Stromal cell of bone marrow (primary cell): ENCODE results near the gene ATP7A.
"Not testable (repeated sequence)": the region's sequence is repeated elsewhere in the genome, so short reads cannot be mapped to it uniquely, and the experiment has no call there.

ENCODE experiments used
- DNase-seq: peaks from one replicate; pipeline ENCODE4 v3.0.0-alpha.2; 2012; ENCODE audit warnings: low read depth

Gene ATP7A

DNA sequence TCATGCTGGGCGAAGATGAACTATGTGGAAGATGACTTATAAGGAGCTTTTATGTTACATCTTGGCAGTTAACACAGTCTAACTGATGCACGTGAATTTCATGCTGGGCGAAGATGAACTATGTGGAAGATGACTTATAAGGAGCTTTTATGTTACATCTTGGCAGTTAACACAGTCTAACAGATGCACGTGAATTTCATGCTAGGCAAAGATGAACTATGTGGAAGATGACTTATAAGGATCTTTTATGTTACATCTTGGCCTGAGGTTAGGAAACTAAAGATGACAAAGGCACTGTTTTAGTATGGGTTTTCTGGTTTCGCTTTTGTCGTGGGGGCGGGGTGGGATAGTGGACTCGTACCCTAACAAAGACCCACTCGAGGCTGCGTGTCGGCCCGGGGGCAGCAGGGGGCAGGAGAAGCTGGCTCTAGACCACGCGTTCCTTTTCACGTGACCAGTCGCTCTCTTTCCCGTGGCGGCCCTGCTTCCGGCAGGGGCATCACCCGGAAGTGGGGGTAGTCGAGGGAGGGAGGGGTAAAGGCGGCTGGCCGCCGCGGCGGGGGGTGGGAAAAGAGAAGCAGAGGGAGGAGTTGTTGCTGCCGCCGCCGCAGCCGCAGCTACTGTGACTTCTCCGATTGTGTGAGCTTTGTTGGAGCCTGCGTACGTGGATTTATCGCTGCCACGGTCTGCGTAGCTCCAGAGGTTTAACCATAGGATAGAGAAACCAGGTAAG is at the start of gene ATP7A:
Gene ATP7A, plus strand, starts transcription at position 586 of the 733 bp plus-strand sequence. CDS start 60,949 bp downstream, outside the sequence.
- peak; percentile 72 for DNase-seq

DNA sequence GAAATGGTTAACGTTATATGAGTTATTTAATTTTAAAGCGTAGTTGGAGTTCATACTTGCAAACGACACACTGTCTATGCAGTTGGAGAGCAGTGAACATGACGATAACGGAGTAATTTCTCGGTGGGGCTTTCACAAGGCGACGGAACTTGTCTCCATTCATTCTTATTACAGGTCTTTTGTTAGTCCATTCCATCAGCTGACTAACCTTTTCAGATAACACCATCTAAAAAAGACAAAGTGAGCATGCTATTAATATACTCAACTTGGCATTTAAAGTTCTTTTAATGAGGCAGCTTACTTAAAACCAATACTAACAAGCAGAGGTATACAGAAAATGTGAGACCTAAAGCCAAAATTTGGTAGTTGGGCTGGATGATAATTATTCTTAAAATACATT is 35.1 kb upstream of the ATP7A start:
- DNase-seq, result no peak

DNA sequence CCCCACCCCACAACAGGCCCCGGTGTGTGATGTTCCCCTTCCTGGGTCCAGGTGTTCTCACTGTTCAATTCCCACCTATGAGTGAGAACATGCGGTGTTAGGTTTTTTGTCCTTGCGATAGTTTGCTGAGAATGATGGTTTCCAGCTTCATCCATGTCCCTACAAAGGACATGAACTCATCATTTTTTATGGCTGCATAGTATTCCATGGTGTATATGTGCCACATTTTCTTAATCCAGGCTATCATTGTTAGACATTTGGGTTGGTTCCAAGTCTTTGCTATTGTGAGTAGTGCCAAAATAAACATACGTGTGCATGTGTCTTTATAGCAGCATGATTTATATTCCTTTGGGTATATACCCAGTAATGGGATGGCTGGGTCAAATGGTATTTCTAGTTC is 29.1 kb upstream of the ATP7A start:
- not testable (repeated sequence) for DNase-seq

DNA sequence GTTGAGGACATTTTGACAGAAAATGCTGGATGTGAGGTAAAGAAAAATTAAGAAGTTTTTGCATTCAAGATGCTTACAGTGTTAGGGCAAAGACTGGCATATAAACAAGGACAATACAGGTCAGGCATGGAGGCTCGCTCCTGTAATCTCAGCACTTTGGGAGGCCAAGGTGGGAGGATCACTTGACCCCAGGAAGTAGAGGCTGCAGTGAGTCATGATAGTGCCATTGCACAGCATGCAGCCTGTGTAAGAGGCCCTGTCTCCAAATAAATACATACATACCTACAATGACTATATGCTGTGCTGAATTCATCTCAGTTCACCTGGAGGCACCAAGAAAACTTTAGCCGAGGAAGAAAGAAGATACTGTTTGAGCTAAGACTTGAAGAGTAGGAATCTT is 17.6 kb upstream of the ATP7A start:
- no peak for DNase-seq

DNA sequence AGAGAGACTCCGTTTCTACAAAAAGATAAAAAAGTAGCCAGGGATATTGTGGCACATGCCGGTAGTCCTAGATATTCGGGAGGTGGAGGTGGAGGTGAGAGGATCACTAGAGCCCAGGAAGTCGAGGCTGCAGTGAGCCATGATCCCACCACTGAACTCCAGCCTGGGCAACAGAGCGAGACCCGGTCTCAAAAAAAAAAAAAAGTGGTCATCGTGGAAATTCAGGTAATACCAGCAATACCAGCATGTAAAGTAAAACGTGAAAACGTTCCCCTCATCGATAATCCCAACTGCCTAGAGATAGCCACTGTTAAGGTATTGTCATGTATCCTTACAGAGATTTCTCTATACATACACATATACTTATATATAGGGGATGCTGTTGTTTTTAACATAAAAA is 16.8 kb upstream of the ATP7A start:
- no peak for DNase-seq

DNA sequence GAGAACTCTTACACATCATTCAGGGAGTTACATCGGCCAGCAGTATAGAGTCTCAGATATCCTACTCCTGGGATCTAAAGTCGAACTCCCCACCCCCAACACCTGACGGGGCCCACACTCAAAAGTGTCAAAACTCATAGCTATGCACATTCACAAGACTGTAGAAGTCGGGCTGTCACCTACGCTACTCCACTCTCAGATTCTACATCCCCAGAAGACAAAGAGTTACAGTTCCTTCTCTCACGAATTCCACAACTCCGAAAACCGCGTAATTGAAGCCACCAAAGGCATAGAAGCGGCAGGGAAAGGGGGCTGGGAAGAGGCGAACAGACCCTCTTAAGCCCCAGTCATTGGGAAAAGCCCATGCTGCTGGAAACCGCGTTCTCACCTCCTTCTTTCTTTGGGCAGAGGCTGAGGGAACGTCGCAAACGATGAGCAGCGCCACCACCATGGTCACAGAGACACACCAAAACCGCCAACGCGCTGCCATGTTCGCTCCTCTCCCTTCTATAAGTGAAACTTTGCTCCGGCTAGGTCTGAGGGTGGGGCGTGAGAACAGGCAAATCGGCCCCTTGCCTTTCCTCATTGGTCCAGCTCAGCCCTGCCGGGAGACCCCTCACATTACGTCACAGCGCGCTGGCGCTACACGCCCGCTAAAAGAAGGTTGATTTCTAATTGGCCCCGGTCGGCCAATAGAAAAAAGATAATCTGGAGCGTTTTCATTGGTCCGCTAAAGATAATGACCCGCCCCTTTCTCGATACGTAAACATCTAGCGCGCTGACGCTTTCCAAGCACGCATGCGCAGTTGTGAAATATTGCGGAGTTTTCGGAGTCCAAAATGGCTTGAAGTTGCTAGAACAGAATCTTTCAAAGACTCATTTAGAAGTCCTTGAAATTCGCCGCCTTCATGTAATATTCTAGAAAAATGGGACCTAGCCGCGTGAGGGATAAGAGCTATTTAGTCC is 15.3 kb upstream of the ATP7A start, which contains the start of gene MAGT1:
Gene MAGT1, minus strand, starts transcription at position 515 of the 966 bp plus-strand sequence. Its CDS starts 25 bp downstream, at position 490.
- peak; percentile 90 for DNase-seq

DNA sequence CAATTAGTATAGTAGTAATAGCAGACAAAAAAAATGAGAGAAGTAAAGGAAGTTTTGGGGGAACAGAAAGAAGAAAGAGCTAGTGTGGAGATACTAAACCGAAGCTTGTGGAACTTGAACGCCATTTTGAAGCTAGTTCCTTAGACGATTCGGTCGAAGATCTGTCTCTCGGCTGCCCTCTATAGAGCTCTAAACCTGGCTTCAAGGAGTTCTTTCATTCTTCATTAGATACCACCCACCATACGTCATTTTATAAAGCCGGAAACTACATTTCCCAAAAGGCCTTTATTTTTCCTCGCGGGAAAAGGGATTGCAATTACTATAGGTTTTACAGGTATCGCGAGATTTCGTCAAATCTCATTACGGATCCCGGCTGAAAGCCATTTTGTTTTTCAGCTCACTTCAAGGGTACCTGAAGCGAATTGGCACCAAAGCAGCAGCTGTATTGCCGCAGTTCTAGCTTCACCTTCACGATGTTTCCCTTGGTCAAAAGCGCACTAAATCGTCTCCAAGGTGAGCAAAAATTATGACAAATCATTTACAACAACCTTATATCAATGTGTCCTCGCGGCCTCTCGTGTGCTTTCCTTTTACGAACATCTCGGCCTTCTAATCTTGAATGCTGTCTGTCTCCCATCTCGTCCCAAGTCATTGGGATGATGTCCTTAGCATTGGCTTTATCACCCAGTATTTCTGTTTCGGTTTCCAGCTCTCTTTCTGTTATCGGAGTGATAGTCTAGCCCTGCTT is 11.2 kb upstream of the ATP7A start, which contains the start of gene COX7B:
Gene COX7B, plus strand, starts transcription at position 388 of the 748 bp plus-strand sequence. Its CDS starts 86 bp downstream, at position 474.
- DNase-seq, result peak; percentile 91

DNA sequence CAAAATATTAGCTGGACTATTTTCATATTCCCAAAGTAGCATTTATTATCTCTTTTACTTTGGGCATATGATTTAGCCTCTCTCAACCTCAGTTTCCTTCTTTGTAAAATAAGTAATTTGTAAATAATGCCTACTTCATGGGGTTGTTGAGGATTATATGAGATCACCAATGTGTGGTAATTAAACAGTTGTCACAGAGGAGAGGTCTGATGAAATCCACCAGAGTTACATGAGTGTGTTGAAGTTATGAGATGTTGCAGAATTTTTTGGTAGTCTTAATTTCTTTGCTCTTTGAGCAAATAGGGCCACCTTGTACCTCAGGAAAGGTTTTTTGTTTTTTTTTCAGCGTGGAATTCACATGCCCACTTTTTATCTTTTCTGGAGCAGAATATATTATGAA is 9.8 kb upstream of the ATP7A start:
- no peak for DNase-seq

DNA sequence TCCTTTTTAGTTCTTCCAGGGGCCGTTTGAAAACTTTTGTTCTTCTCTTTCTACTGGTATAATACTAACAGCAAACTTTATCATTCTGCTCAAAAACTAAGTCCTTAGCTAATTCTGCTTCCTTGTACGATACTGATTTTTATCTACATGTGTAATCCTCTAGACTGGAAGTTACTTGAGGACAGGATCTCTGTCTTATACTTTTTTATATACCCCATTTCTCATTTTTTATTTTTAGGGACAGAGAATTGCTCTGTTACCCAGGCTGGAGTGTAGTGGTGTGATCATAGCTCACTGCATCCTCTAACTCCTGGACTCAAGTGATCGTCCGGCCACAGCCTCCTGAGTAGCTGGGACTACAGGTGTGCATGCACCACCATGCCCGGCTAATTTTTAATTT is 9.0 kb upstream of the ATP7A start:
- no peak for DNase-seq

DNA sequence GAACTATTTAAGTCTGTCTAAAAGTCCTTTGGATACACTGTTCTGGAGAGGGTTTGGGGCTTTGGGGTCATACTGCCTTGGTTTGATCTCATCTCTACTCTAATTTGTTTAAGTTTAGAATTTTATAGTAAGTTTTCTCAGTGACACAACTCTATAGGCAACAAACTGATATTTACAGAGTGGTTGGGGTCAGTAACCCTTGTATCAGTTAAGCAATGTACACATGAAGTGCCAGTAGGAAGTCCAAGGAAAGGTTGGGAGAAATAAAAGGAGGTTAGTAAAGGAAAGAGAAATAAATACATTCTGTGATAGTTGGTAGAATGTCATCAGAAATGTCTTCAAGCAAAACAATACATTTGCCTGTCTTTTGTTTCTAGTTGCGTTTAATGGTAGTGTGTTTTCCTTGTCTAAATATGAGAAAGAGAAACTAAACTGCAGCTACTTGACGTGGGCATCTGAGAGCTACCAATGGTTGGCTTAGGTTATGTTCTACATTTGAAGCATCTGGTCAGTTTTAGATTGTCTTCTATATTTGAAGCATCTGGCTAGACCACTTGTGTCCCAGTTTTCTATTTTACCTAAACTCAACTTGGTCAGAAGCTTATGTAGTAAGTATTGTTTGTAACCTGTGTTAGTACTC is 6.9 kb downstream of the ATP7A start:
- DNase-seq, result no peak

DNA sequence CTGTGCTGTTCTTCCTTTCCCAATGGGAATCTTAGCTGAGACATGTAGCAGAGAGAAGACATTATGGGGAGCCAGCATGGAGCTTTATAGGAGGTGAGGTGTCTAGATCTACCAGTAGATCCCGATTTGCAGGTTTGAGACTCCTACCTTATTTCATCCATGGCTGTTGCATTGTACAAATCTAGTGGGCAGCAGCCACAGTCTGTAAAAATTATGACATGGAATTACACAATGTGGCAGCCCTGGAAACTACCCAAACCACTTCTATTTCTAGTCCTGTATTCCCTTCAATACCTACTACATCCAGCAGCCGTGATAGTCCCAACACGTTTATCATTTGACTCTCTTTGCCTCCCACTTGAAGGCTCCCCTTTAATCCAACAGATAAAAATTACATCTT is 8.1 kb downstream of the ATP7A start:
- no peak for DNase-seq

DNA sequence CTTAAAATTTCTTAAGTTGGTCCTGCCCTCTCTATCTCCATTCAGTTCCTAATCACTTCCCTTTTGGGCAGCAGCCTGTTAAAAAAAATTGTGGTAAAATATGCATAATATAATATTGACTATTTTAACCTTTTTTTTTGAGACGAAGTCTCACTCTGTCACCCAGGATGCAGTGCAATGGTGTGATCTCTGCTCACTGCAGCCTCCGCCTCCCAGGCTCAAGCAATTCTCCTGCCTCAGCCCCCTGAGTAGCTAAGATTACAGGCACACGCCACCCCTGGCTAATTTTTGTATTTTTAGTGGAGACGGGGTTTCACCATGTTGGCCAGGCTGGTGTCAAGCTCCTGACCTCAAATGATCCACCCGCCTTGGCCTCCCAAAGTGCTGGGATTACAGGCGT is 8.9 kb downstream of the ATP7A start:
- not testable (repeated sequence) for DNase-seq

DNA sequence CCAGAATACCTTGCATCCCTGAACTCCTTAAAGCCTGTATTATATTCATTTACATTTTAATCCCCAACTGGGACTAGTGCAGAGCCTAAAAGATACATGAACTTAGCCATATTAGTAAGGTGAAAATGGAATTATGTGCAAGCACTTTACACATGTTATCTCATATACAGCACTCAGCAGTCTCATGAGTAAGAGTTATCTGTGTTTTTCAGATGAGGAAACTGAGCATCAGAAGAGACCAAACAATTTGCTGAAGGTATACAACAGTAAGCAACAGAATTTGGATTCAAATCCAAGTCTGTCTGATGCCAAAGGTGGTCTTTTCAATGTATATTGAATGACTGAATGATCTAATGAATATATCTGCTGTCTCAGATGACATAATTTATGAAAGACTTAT is 12.3 kb downstream of the ATP7A start:
- no peak for DNase-seq

DNA sequence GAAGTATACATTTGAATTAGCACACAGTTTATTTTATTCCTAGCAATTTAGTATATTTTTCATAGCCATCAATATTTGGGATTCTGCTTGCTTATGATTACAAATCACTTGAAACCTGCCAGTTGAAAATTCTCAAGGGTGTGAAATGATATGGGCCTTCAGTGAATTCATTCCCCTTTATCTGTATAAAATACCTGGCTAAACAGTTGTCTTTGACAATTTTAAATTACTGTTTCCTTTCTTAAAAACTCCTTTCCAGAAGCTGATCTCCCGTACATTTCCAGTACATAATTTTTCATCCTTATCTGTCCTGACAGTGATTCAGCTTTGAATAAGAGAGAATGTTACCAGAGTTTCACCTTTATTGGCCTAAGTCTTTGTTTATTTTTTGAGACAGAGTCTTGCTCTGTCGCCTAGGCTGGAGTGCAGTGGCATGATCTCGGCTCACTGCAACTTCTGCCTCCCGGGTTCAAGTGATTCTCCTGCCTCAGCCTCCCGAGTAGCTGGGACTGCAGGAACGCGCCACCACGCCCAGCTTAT is 13.9 kb downstream of the ATP7A start:
- no peak for DNase-seq

DNA sequence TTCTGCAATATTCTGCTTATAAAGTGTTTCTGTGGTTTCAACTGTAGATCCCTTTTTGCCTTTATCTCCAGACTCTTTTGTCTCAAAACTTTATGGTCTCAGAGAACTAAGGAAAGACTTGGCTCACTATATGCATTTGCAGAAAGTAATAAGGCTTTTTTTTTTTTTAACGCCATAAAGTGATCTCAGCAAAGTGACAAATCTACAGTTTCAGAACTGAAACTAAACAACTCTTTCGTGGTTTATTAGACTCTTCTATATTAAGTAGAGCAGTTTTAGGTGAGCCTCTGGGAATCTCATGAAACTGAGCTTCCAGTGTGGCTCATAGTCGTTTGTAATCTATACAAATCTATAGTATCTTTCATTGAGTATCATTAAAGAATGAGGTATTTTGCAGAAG is 15.3 kb downstream of the ATP7A start:
- DNase-seq, result no peak

DNA sequence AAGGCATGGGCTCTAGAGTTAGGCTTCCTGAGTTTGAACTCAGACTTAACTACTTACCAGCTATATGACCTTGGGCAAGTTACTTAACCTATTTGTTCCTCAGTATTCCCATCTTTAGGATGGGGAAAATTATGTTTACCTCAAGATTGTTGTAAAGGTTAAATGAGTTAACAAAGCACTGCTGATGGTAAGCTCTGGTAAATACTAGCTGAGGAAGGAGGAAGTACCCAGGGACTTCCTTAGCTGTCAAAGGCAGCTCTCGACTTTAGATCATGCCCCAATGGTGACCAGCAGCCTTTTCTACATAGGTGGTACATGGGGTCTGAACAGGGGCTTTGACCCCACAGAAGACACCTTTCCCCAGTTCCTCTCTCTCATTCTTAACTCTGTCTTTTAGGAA is 20.1 kb downstream of the ATP7A start:
- DNase-seq, result no peak

DNA sequence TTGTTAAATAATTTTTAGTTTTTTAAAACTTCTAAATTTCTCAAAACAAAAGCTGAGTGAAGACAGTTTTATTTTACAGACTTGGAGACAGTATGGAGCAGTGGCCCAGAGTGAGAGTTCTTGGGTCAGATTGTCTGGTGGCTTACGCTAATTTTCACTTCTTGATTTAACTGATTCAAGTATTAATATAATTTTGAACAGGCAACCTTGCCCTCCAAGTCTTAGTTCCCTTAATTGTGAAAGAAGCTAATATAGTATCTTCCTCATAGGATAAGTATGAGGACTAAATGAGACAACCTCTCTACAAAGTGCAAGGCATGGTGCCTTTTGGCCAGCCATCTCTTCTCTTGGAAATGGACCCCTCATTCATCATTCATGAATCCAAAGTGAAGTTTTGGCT is 25.4 kb downstream of the ATP7A start:
- DNase-seq, result no peak

DNA sequence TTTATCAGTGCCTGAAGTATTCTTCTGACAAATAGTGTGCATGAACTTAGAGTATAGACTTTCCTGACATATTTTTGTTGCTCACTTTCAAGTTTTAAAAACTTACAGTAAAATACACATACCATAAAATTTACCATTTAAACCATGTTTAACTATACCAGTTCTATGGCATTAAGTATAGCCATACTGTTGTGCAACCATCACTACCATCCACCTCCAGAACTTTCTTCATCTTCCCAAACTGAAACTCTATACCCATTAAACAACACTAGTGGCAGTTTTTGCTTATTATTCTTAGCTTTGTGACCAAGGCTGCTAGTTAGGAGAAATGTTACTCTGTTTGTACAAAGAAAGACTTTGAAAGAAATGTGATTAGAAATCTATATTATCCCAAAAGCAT is 25.8 kb downstream of the ATP7A start:
- DNase-seq, result no peak

DNA sequence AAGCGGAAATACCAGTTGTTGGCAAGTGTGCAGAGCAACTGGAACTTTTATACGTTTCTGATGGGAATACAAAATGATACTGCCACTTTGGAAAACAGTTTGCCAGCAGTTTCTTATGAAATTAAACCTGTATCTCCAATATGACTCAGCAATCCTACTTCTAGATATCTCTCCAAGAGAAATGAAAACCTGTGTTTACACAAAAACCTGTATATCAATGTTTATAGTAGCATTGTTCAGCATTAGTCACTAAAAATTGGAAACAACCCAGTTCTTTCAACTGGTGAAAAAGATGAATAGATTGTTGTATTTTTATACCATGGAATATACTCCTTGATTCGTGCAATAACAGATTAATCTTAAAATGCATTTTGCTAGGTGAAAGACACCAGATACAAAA is 26.8 kb downstream of the ATP7A start:
- no peak for DNase-seq

DNA sequence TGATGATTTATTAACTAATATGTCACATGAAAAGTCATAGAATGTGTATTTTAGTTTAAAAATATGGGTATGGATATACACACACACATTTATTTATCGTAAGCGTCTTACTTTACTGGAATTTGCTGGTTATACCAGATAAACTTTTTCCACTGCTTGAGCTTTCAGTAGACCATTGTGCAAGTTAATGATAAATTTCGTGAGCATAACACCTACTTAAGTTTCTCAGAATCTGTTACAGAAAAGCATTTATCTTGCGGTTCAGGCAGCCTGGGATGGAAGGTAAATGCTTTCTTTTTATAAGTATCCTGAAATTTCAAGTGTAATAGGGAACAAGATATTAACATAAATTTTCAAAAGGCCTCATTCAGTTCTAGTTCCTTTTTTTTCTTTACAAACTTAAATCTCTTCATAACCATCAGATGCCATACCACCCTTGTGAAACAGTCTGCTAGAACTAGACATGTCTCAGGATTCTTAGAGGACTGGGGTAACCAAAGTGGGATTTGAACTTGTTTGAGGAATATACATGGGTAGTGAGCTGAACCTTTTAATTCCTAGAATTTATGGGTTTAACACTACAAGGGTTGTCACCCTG is 27.7 kb downstream of the ATP7A start:
- no peak for DNase-seq

DNA sequence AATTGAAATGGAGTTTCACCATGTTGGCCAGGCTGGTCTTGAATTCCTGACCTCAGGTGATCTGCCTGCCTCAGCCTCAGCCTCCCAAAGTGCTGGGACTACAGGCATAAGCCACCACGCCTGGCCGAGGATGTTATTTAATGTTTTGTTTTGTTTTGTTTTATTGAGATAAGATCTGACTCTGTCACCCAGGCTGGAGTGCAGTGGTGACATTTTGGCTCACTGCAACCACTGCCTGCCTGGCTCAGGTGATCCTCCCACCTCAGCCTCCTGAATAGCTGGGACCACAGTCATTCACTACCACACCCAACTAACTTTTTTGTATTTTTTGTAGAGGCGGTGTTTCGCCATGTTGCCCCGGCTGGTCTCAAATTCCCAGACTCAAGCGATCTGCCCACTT is 34.5 kb downstream of the ATP7A start:
- DNase-seq, result not testable (repeated sequence)
